ENCODE measurements around the gene RNF168.
"Not testable (repeated sequence)": the region's sequence is repeated elsewhere in the genome, so short reads cannot be mapped to it uniquely, and the experiment has no call there.

Gene RNF168

DNA sequence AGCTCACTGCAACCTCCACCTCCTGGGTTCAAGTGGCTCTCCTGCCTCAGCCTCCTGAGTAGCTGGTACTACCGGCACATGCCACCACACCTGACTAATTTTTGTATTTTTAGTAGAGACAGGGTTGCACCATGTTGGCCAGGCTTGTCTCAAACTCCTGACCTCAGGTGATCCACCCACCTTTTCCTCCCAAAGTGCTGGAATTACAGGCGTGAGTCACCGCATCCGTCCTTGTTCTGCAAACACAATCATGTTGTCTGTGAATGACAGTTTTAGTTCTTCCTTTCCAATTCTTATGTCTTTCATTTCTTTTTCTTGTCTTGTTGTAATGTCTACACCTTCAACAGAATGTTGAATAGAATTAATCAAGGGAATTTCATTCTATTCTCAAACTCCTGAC, 27.9 kb upstream of the RNF168 start:
- WGBS (ENCODE audit: insufficient coverage, insufficient read length), result no CpG with 5 or more reads among the region's 4 CpGs
- Histone ChIP-seq H3K4me1 (ENCODE audit: control insufficient read depth, insufficient read depth, low read length) (0 out of 2 replicates have a peak, but pooled peaks cover 2% of the 10 kb centered on the region), H3K27me3 (ENCODE audit: control insufficient read depth, insufficient read depth, low read length) (no peaks in the 10 kb centered on the region)

GRCh38 chr3:196528639-196529233, 25.2 kb upstream of the RNF168 start:
- no peak for DNase-seq (ENCODE audit: low read depth, low spot score)
- no CpG with 5 or more reads among the region's 52 CpGs for WGBS (ENCODE audit: insufficient coverage, insufficient read length)
- Histone ChIP-seq H3K4me1 (ENCODE audit: control insufficient read depth, insufficient read depth, low read length) (0 out of 2 replicates have a peak, but pooled peaks cover 2% of the 10 kb centered on the region), H3K36me3 (ENCODE audit: control insufficient read depth, insufficient read depth, low read length) (no peaks in the 10 kb centered on the region), H3K9me3 (ENCODE audit: control insufficient read depth, insufficient read depth, low read length) (no peaks in the 10 kb centered on the region), H3K27me3 (ENCODE audit: control insufficient read depth, insufficient read depth, low read length) (no peaks in the 10 kb centered on the region), H3K27ac (ENCODE audit: low read length) (no peak overlapping the region), H3K4me3 (ENCODE audit: low read length) (peak overlapping the region; percentile 51; the same call in 1 of the 2 replicates)

More for the DNA sequence above, 27.9 kb upstream of the RNF168 start:
- H3K4me3 ChIP-seq (ENCODE audit: low read length), result no peak overlapping the region
- H3K27ac ChIP-seq (ENCODE audit: low read length), result no peak overlapping the region
- no peaks in the 10 kb centered on the region for H3K36me3 ChIP-seq (ENCODE audit: control insufficient read depth, insufficient read depth, low read length)
- DNase-seq (ENCODE audit: low read depth, low spot score), result no peak
- H3K9me3 ChIP-seq (ENCODE audit: control insufficient read depth, insufficient read depth, low read length), result no peaks in the 10 kb centered on the region

- H3K36me3 ChIP-seq (ENCODE audit: control insufficient read depth, insufficient read depth, low read length), result no peaks in the 10 kb centered on the region
- no peak for DNase-seq (ENCODE audit: low read depth, low spot score)
- H3K4me3 ChIP-seq (ENCODE audit: low read length), result no peak overlapping the region
- 0 out of 2 replicates have a peak, but pooled peaks cover 2% of the 10 kb centered on the region for H3K4me1 ChIP-seq (ENCODE audit: control insufficient read depth, insufficient read depth, low read length)
- no CpG with 5 or more reads among the region's 4 CpGs for WGBS (ENCODE audit: insufficient coverage, insufficient read length)
- no peak overlapping the region for H3K27ac ChIP-seq (ENCODE audit: low read length)
- H3K9me3 ChIP-seq (ENCODE audit: control insufficient read depth, insufficient read depth, low read length), result peaks cover 2% of the 10 kb centered on the region
- H3K27me3 ChIP-seq (ENCODE audit: control insufficient read depth, insufficient read depth, low read length), result no peaks in the 10 kb centered on the region
Observed at GRCh38 chr3:196525141-196525540, 21.6 kb upstream of the RNF168 start.

- no peak for DNase-seq (ENCODE audit: low read depth, low spot score)
- no CpG with 5 or more reads among the region's 5 CpGs for WGBS (ENCODE audit: insufficient coverage, insufficient read length)
Observed at GRCh38 chr3:196524527-196524926, 21.0 kb upstream of the RNF168 start.

DNA sequence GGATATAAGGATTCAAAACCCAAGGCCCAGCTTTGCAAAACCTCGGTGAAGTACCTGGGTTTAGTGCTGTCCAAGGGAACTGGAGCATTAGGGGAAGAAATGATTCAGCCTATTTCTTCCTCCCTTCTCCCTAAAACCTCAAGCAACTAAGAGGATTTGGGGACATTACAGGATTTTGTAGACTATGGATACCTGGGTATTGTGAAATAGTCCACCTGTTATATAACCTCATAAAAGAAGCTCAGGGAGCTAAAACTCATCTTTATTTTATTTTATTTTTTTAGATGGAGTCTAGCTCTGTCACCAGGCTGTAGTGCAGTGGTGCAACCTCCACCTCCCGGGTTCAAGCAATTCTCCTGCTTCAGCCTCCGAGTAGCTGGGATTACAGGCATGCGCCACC, 20.3 kb upstream of the RNF168 start:
- Histone ChIP-seq H3K4me3 (ENCODE audit: low read length) (no peak overlapping the region), H3K9me3 (ENCODE audit: control insufficient read depth, insufficient read depth, low read length) (peaks cover 9% of the 10 kb centered on the region), H3K36me3 (ENCODE audit: control insufficient read depth, insufficient read depth, low read length) (no peaks in the 10 kb centered on the region), H3K27ac (ENCODE audit: low read length) (no peak overlapping the region), H3K27me3 (ENCODE audit: control insufficient read depth, insufficient read depth, low read length) (no peaks in the 10 kb centered on the region), H3K4me1 (ENCODE audit: control insufficient read depth, insufficient read depth, low read length) (0 out of 2 replicates have a peak, but pooled peaks cover 2% of the 10 kb centered on the region)
- no peak for DNase-seq (ENCODE audit: low read depth, low spot score)
- no CpG with 5 or more reads among the region's 4 CpGs for WGBS (ENCODE audit: insufficient coverage, insufficient read length)

More at GRCh38 chr3:196524527-196524926, 21.0 kb upstream of the RNF168 start:
- Histone ChIP-seq H3K27me3 (ENCODE audit: control insufficient read depth, insufficient read depth, low read length) (no peaks in the 10 kb centered on the region), H3K36me3 (ENCODE audit: control insufficient read depth, insufficient read depth, low read length) (no peaks in the 10 kb centered on the region), H3K4me1 (ENCODE audit: control insufficient read depth, insufficient read depth, low read length) (0 out of 2 replicates have a peak, but pooled peaks cover 2% of the 10 kb centered on the region), H3K27ac (ENCODE audit: low read length) (no peak overlapping the region), H3K4me3 (ENCODE audit: low read length) (no peak overlapping the region), H3K9me3 (ENCODE audit: control insufficient read depth, insufficient read depth, low read length) (peaks cover 8% of the 10 kb centered on the region)

- H3K9me3 ChIP-seq (ENCODE audit: control insufficient read depth, insufficient read depth, low read length), result peaks cover 13% of the 10 kb centered on the region
- not testable (repeated sequence) for H3K4me3 ChIP-seq (ENCODE audit: low read length); H3K4me1 ChIP-seq (ENCODE audit: control insufficient read depth, insufficient read depth, low read length); DNase-seq (ENCODE audit: low read depth, low spot score); H3K27me3 ChIP-seq (ENCODE audit: control insufficient read depth, insufficient read depth, low read length); H3K27ac ChIP-seq (ENCODE audit: low read length); H3K36me3 ChIP-seq (ENCODE audit: control insufficient read depth, insufficient read depth, low read length)
- no CpG with 5 or more reads among the region's 12 CpGs for WGBS (ENCODE audit: insufficient coverage, insufficient read length)
Observed at GRCh38 chr3:196521291-196521690, 17.7 kb upstream of the RNF168 start.

DNA sequence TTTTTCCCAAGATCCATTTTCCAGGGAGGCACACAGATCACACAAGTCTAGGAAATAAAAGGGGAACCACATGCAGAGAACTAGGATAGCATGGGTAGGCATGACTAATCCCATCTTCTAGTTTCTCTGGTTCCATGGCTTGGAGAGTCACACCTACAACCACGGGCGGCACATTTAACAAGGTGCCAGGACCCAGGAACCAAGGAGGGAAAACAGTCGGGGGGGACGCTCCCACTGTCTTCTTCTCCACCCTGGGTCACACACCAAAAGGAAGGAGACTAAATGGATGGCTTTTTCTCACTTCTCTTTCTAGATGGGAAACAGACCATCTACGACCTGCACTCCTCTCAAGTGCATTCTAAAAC, 16.1 kb upstream of the RNF168 start:
- Histone ChIP-seq H3K4me1 (ENCODE audit: control insufficient read depth, insufficient read depth, low read length) (no peaks in the 10 kb centered on the region), H3K27ac (ENCODE audit: low read length) (no peak overlapping the region), H3K36me3 (ENCODE audit: control insufficient read depth, insufficient read depth, low read length) (no peaks in the 10 kb centered on the region), H3K4me3 (ENCODE audit: low read length) (no peak overlapping the region), H3K9me3 (ENCODE audit: control insufficient read depth, insufficient read depth, low read length) (peaks cover 13% of the 10 kb centered on the region), H3K27me3 (ENCODE audit: control insufficient read depth, insufficient read depth, low read length) (no peaks in the 10 kb centered on the region)
- no peak for DNase-seq (ENCODE audit: low read depth, low spot score)
- no CpG with 5 or more reads among the region's 5 CpGs for WGBS (ENCODE audit: insufficient coverage, insufficient read length)

GRCh38 chr3:196518966-196519717, 15.6 kb upstream of the RNF168 start:
- peaks cover 13% of the 10 kb centered on the region for H3K9me3 ChIP-seq (ENCODE audit: control insufficient read depth, insufficient read depth, low read length)
- H3K27ac ChIP-seq (ENCODE audit: low read length), result no peak overlapping the region
- no peak for DNase-seq (ENCODE audit: low read depth, low spot score)
- no CpG with 5 or more reads among the region's 12 CpGs for WGBS (ENCODE audit: insufficient coverage, insufficient read length)
- H3K4me3 ChIP-seq (ENCODE audit: low read length), result no peak overlapping the region
- H3K27me3 ChIP-seq (ENCODE audit: control insufficient read depth, insufficient read depth, low read length), result no peaks in the 10 kb centered on the region
- no peaks in the 10 kb centered on the region for H3K4me1 ChIP-seq (ENCODE audit: control insufficient read depth, insufficient read depth, low read length)
- H3K36me3 ChIP-seq (ENCODE audit: control insufficient read depth, insufficient read depth, low read length), result no peaks in the 10 kb centered on the region

DNA sequence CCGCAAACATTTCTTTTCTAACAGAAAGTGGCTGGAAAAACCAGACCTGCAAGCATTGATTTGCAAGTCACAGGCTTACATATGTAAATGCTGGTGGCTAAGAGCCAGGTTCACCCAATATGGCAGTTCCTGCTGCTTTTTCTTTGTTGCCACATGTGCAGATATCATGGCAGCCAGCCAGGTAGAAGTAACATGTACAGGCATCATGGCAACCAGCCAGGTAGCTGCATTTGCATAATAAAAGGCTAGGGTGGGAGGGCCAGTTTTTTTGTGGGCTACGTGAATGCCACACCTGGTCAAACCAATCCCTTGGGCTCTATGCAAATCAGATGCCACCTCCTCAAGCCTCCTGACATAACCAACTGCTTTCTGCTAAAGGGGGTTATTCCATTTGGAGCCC, 14.4 kb upstream of the RNF168 start:
- DNase-seq (ENCODE audit: low read depth, low spot score), result no peak
- no peak overlapping the region for H3K27ac ChIP-seq (ENCODE audit: low read length)
- H3K36me3 ChIP-seq (ENCODE audit: control insufficient read depth, insufficient read depth, low read length), result no peaks in the 10 kb centered on the region

GRCh38 chr3:196517162-196517800, 13.7 kb upstream of the RNF168 start:
- Histone ChIP-seq H3K4me1 (ENCODE audit: control insufficient read depth, insufficient read depth, low read length) (no peaks in the 10 kb centered on the region), H3K27me3 (ENCODE audit: control insufficient read depth, insufficient read depth, low read length) (no peaks in the 10 kb centered on the region), H3K4me3 (ENCODE audit: low read length) (no peak overlapping the region), H3K9me3 (ENCODE audit: control insufficient read depth, insufficient read depth, low read length) (peaks cover 13% of the 10 kb centered on the region), H3K36me3 (ENCODE audit: control insufficient read depth, insufficient read depth, low read length) (no peaks in the 10 kb centered on the region), H3K27ac (ENCODE audit: low read length) (no peak overlapping the region)
- no peak for DNase-seq (ENCODE audit: low read depth, low spot score)
- WGBS (ENCODE audit: insufficient coverage, insufficient read length), result no CpG with 5 or more reads among the region's 2 CpGs

More for the DNA sequence above, 14.4 kb upstream of the RNF168 start:
- H3K27me3 ChIP-seq (ENCODE audit: control insufficient read depth, insufficient read depth, low read length), result no peaks in the 10 kb centered on the region
- no CpG with 5 or more reads among the region's 2 CpGs for WGBS (ENCODE audit: insufficient coverage, insufficient read length)
- no peaks in the 10 kb centered on the region for H3K4me1 ChIP-seq (ENCODE audit: control insufficient read depth, insufficient read depth, low read length)
- peaks cover 13% of the 10 kb centered on the region for H3K9me3 ChIP-seq (ENCODE audit: control insufficient read depth, insufficient read depth, low read length)
- H3K4me3 ChIP-seq (ENCODE audit: low read length), result no peak overlapping the region
